MG63 (cell line): Measurements from ENCODE around the gene PNP. TPM values are rescaled to one million over a fixed set of nuclear protein-coding genes. Genes with fewer than 3 reads are reported as not detected.
"Not testable (repeated sequence)": the region's sequence is repeated elsewhere in the genome, so short reads cannot be mapped to it uniquely, and the experiment has no call there.

ENCODE experiments used
- DNase-seq: peaks from one replicate; pipeline ENCODE4 v3.0.0-alpha.2; 2020
- H3K27me3 ChIP-seq: fragments of 250-450 bp; sonication (Bioruptor Pico); 2 replicates; pipeline ENCODE4 v1.5.1; 2020; ENCODE audit warnings: mild to moderate bottlenecking, moderate library complexity
- H3K36me3 ChIP-seq: fragments of 250-450 bp; sonication (Bioruptor Pico); 2 replicates; pipeline ENCODE4 v1.5.1; 2020; ENCODE audit warnings: mild to moderate bottlenecking, moderate library complexity
- H3K4me3 ChIP-seq: fragments of 250-450 bp; sonication (Bioruptor Pico); 2 replicates; pipeline ENCODE4 v1.5.1; 2020; ENCODE audit warnings: mild to moderate bottlenecking, moderate library complexity
- H3K9me3 ChIP-seq: fragments of 250-450 bp; sonication (Bioruptor Pico); 2 replicates; pipeline ENCODE4 v1.5.1; 2020; ENCODE audit warnings: mild to moderate bottlenecking, moderate library complexity
- total RNA-seq: library from RNA; depleted of rRNA; stranded (reverse); fragments of >200 nt; shearing (Covaris generic); gene quantifications from 2 replicates; pipeline ENCODE4 v1.2.3, GENCODE V29; 2014; ENCODE audit warnings: low replicate concordance; rRNA removed

PNP gene
- total RNA-seq, 1 experiment from 2014 or later, result 21.3 TPM

DNA sequence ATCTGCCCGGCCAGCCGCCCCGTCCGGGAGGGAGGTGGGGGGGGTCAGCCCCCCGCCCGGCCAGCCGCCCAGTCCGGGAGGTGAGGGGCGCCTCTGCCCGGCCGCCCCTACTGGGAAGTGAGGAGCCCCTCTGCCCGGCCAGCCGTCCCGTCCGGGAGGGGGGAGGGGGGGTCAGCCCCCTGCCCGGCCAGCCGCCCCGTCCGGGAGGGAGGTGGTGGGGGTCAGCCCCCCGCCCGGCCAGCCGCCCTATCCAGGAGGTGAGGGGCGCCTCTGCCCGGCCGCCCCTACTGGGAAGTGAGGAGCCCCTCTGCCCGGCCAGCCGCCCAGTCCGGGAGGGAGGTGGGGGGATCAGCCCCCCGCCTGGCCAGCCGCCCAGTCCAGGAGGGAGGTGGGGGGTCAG, 37.1 kb downstream of the PNP start:
- not testable (repeated sequence) for H3K36me3 ChIP-seq, DNase-seq, H3K9me3 ChIP-seq, H3K27me3 ChIP-seq, H3K4me3 ChIP-seq

DNA sequence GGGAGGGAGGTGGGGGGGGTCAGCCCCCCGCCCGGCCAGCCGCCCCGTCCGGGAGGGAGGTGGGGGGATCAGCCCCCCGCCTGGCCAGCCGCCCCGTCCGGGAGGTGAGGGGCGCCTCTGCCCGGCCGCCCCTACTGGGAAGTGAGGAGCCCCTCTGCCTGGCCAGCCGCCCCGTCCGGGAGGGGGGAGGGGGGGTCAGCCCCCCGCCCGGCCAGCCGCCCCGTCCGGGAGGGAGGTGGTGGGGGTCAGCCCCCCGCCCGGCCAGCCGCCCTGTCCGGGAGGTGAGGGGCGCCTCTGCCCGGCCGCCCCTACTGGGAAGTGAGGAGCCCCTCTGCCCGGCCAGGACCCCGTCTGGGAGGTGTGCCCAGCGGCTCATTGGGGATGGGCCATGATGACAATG, 37.5 kb downstream of the PNP start:
- H3K27me3 ChIP-seq, H3K9me3 ChIP-seq, H3K36me3 ChIP-seq, H3K4me3 ChIP-seq, DNase-seq: not testable (repeated sequence)

DNA sequence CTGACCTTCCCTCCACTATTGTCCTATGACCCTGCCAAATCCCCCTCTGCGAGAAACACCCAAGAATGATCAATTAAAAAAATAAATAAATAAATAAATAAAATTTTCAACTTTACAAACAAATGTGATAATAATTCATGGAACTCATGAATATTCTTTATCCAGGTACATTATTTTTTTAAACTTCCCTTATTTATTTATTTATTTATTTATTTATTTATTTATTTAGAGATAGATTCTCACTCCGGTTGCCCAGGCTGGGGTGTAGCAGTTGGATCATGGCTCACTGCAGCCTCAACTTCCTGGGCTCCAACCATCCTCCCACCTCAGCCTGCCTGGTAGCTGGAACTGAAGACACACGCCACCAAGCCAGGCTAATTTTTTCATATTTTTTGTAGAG, 38.3 kb downstream of the PNP start:
- H3K4me3 ChIP-seq, H3K9me3 ChIP-seq, H3K36me3 ChIP-seq, H3K27me3 ChIP-seq, DNase-seq: not testable (repeated sequence)

- H3K4me3 ChIP-seq, result no peak overlapping the region
- no peak for DNase-seq
Observed at GRCh38 chr14:20508367-20508766, 39.2 kb downstream of the PNP start.

GRCh38 chr14:20512177-20512905, 43.1 kb downstream of the PNP start:
- DNase-seq, result no peak
- H3K36me3 ChIP-seq, result no peaks in the 10 kb centered on the region

More at GRCh38 chr14:20508367-20508766, 39.2 kb downstream of the PNP start:
- no peaks in the 10 kb centered on the region for H3K36me3 ChIP-seq
- H3K9me3 ChIP-seq, result no peaks in the 10 kb centered on the region
- H3K27me3 ChIP-seq, result no peaks in the 10 kb centered on the region

DNA sequence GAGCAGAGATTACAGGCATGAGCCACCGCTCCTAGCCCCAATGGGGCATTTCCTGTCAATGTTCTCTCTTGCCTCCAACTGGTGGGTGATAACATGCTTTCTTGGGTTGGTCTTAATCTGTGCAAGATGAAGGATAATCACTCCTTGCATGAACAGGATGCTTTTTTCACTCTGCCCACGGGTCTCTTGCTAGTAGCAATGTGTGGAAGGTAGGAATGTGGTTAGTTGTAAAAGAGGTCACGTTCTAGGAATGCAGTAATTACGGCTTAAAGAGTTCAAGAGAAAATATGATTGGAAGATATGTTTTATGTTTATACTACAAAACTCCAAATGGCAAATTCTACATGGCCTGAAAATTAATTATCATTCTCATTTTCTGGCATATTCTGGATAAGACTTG, 46.6 kb downstream of the PNP start:
- no peak for DNase-seq
- no peaks in the 10 kb centered on the region for H3K36me3 ChIP-seq
- H3K9me3 ChIP-seq, result no peaks in the 10 kb centered on the region
- H3K27me3 ChIP-seq, result no peaks in the 10 kb centered on the region
- no peak overlapping the region for H3K4me3 ChIP-seq

More at GRCh38 chr14:20512177-20512905, 43.1 kb downstream of the PNP start:
- Histone ChIP-seq H3K9me3 (no peaks in the 10 kb centered on the region), H3K4me3 (no peak overlapping the region), H3K27me3 (no peaks in the 10 kb centered on the region)

DNA sequence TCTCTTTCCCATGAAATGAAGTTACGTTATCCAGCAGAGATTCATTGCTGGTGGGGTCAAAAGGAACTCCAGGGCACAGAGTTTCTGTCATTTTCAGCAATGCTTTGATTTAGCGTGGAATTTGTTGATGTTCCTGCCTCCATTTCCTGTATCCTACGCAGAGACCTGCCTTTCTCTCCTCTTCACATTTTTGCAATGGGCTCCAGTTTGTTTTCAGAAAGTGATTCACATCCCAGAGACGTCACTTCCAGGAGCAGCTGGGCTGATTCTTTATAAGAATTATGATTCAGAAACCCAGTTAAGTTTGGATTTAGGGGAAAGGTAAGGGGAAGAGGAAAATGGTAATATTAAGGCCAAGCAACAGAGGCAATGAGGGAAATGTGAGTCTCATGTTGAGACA, 47.7 kb downstream of the PNP start:
- Histone ChIP-seq H3K9me3 (no peaks in the 10 kb centered on the region), H3K36me3 (no peaks in the 10 kb centered on the region), H3K27me3 (no peaks in the 10 kb centered on the region), H3K4me3 (no peak overlapping the region)
- DNase-seq, result no peak

- DNase-seq, result no peak
- Histone ChIP-seq H3K27me3 (no peaks in the 10 kb centered on the region), H3K4me3 (no peak overlapping the region), H3K9me3 (no peaks in the 10 kb centered on the region), H3K36me3 (no peaks in the 10 kb centered on the region)
Observed at GRCh38 chr14:20522332-20522731, 53.1 kb downstream of the PNP start.

GRCh38 chr14:20524027-20524426, 54.8 kb downstream of the PNP start:
- no peaks in the 10 kb centered on the region for H3K27me3 ChIP-seq
- H3K4me3 ChIP-seq, result no peak overlapping the region
- H3K36me3 ChIP-seq, result no peaks in the 10 kb centered on the region
- DNase-seq, result no peak
- H3K9me3 ChIP-seq, result no peaks in the 10 kb centered on the region

Other genes starting within 250 kb of the PNP start
- not detected in 2 replicates for gene OR11H6, start 245.7 kb upstream of the PNP start, total RNA-seq
- gene OR11H7, start 240.4 kb upstream of the PNP start, total RNA-seq, result not detected in 2 replicates
- not detected in 2 replicates for gene OR11H4, start 230.1 kb upstream of the PNP start, total RNA-seq
- gene TTC5, start 163.5 kb upstream of the PNP start, total RNA-seq, result 12.6 and 36.7 TPM in 2 replicates
- 38.0 and 151 TPM in 2 replicates for gene CCNB1IP1, start 136.1 kb upstream of the PNP start, total RNA-seq
- gene PARP2, start 125.8 kb upstream of the PNP start, total RNA-seq, result 5.9 and 7.5 TPM in 2 replicates
- gene TEP1, start 55.9 kb upstream of the PNP start, total RNA-seq, result 7.4 and 8.8 TPM in 2 replicates
- gene KLHL33, start 33.2 kb upstream of the PNP start, total RNA-seq, result not detected in 2 replicates
- gene OSGEP, start 14.6 kb upstream of the PNP start, total RNA-seq, result 31.7 and 47.5 TPM in 2 replicates
- 145 and 217 TPM in 2 replicates for gene APEX1, start 14.2 kb upstream of the PNP start, total RNA-seq
- 21.4 and 23.3 TPM in 2 replicates for gene PIP4P1, start 8.0 kb upstream of the PNP start, total RNA-seq
- gene RNASE10, start 36.1 kb downstream of the PNP start, total RNA-seq, result not detected in 2 replicates
- not detected in 2 replicates for gene RNASE9, start 91.6 kb downstream of the PNP start, total RNA-seq
- gene RNASE11, start 118.6 kb downstream of the PNP start, total RNA-seq, result not detected in 2 replicates
- gene RNASE12, start 122.0 kb downstream of the PNP start, total RNA-seq, result not detected in 2 replicates
- gene OR6S1, start 172.3 kb downstream of the PNP start, total RNA-seq, result not detected in 2 replicates
- 2.3 and 6.1 TPM in 2 replicates for gene RNASE4, start 215.2 kb downstream of the PNP start, total RNA-seq
- 0.42 and 3.2 TPM in 2 replicates for gene ANG, start 219.4 kb downstream of the PNP start, total RNA-seq